Right atrium auricular region (tissue), 2 donors: ENCODE results near the gene SAMD4A. TPM values are rescaled to one million over a fixed set of nuclear protein-coding genes. Genes with fewer than 3 reads are reported as not detected.

Source experiments
- DNase-seq: peaks from one replicate; pipeline ENCODE4 v3.0.0-alpha.2; 2019; ENCODE audit warnings: low spot score
- H3K27ac ChIP-seq, 2 donors: fragments of 200-600 bp; sonication (generic); 1 replicate in 1 of 2; 2 replicates in 1 of 2; pipeline ENCODE4 v1.5.1; 2016 to 2019
- H3K27me3 ChIP-seq, 2 donors: fragments of 200-600 bp; sonication (generic); one replicate each; pipeline versions ENCODE4 v1.5.1 to v1.6.0; 2017 to 2019
- H3K36me3 ChIP-seq: fragments of 200-600 bp; sonication (generic); one replicate; pipeline ENCODE4 v1.5.1; 2016
- H3K4me1 ChIP-seq, 2 donors: fragments of 200-600 bp; sonication (generic); one replicate each; pipeline versions ENCODE4 v1.5.1 to v1.6.0; 2017 to 2019
- H3K4me3 ChIP-seq, 2 donors: fragments of 200-600 bp; sonication (generic); 1 replicate in 1 of 2; 2 replicates in 1 of 2; pipeline ENCODE4 v1.5.1; 2017 to 2019; ENCODE audit warnings: mild to moderate bottlenecking in 1 of 2, moderate library complexity in 1 of 2
- H3K9me3 ChIP-seq, 2 donors: fragments of 200-600 bp; sonication (generic); one replicate each; pipeline ENCODE4 v1.5.1; 2019
- total RNA-seq, 2 donors: library from RNA; depleted of rRNA; stranded (reverse); fragments of >200 nt; gene quantifications; one replicate each; pipeline ENCODE4 v1.1.0, GENCODE V29; 2016
- TF ChIP-seq, protein P1 (sequence below), 2 donors: fragments of 200-600 bp; sonication (generic); IDR thresholded peaks; one replicate each; pipeline ENCODE4 v1.5.1; 2019; ENCODE audit warnings: antibody characterized with exemption in 2 of 2

Gene SAMD4A
- total RNA-seq, 2 donors from 2014 or later: 74.5 to 102 TPM

DNA sequence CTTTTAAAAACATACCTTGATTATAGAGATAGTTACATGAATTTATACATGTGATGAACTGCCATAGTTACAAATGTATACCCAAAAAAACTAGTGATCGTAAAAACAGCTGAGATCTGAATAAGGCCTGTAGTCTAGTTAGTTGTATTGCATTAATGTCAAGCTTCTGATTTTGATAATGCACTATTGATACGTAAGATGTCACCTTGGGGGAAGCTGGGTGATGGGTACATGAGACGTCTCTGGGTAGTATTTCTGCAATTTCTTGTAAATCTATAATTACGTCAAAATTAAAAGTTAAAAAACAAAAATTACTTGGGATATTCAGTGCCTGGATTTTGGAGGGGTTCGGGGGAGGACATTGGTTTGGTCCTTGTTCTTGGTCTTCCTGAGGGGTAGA lies 144.4 kb downstream of the SAMD4A start:
- Histone ChIP-seq H3K9me3 (no peaks in the 10 kb centered on the region), H3K27ac (peak overlapping the region; percentile 80 to 88), H3K4me3 (no peak overlapping the region), H3K4me1 (peaks cover 0 to 76% of the 10 kb centered on the region in 2 donors), H3K27me3 (no peaks in the 10 kb centered on the region), H3K36me3 (no peaks in the 10 kb centered on the region)
- TF ChIP-seq, protein P1, sequence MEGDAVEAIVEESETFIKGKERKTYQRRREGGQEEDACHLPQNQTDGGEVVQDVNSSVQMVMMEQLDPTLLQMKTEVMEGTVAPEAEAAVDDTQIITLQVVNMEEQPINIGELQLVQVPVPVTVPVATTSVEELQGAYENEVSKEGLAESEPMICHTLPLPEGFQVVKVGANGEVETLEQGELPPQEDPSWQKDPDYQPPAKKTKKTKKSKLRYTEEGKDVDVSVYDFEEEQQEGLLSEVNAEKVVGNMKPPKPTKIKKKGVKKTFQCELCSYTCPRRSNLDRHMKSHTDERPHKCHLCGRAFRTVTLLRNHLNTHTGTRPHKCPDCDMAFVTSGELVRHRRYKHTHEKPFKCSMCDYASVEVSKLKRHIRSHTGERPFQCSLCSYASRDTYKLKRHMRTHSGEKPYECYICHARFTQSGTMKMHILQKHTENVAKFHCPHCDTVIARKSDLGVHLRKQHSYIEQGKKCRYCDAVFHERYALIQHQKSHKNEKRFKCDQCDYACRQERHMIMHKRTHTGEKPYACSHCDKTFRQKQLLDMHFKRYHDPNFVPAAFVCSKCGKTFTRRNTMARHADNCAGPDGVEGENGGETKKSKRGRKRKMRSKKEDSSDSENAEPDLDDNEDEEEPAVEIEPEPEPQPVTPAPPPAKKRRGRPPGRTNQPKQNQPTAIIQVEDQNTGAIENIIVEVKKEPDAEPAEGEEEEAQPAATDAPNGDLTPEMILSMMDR (IDR thresholded peaks at IDR 0.05): no peak
- DNase-seq: no peak

DNA sequence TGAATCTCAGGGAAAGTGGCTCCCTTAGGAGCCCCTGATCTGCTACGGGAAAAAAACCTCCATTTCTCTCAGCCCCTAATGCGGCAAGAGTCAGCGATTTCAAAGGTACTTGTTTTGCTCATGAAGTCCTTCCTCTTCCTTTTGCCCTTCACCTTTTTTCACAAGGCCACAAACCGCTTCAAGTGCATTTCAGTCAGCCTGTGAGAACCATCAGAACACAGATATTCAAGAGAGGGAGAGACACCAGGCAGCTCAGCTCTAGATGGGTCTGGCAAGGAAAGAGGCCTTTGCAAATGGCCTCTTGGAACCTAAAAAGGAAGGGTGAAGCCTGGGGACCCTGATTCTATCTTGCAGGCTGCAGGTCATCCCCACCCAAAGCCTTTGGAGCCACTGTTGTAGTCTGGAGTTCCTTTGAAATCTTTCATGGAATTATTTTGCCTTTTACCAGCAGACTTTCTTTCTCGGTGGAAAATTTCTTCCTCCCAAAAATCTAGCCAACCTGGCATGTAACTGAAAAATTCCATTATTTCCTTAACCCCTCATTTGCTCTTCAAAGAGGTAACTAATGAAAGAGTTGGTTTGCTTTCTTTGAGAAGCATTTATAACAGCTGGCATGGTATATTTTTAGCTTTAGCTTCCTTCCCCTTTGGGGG lies 145.0 kb downstream of the SAMD4A start:
- Histone ChIP-seq H3K27me3 (no peaks in the 10 kb centered on the region), H3K36me3 (no peaks in the 10 kb centered on the region), H3K9me3 (no peaks in the 10 kb centered on the region), H3K4me3 (no peak overlapping the region), H3K27ac (peak overlapping the region; percentile 80 to 88), H3K4me1 (peaks cover 0 to 73% of the 10 kb centered on the region in 2 donors)
- DNase-seq: no peak
- TF ChIP-seq, protein P1 (IDR thresholded peaks at IDR 0.05): no peak

DNA sequence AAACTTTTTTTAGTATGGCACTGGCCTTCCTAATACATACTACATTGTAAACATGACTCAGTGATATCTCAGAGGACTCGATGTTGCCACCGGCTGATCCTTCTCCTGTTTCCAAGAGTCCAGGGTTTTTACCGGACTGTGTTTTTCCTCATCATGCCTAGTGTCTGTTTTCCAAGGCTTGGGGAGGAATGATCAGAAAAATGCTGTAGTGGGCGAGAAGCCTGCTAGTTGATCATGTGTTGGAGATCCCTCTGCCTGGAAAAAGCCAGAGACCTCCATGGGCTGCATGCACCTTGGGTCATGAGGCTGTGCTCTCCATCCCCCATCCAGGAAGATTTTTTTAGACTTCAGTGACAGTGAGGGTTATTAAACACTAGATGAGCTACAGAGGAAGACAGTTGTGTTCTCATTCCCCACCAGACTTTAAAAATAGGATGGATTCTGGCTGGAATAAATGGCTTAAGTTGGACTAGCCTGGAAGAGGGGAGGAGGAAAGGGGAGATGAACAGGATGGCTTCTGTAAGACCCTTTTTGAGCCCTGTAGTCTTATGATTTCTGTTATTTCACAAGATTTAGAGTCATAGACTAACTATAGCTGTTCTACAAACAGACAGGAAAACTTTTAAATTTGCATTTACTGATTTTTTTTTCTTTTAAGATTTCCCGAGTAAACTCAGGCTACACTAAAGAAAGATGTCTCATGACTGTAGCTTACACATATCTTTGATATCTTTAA lies 145.7 kb downstream of the SAMD4A start:
- no peaks in the 10 kb centered on the region for H3K27me3 ChIP-seq
- no peaks in the 10 kb centered on the region for H3K36me3 ChIP-seq
- TF ChIP-seq, protein P1 (IDR thresholded peaks at IDR 0.05): no peak
- H3K4me3 ChIP-seq: no peak overlapping the region
- H3K9me3 ChIP-seq: no peaks in the 10 kb centered on the region
- no peak for DNase-seq
- peaks cover 0 to 70% of the 10 kb centered on the region in 2 donors for H3K4me1 ChIP-seq
- peak overlapping the region; percentile 80 to 88 for H3K27ac ChIP-seq

DNA sequence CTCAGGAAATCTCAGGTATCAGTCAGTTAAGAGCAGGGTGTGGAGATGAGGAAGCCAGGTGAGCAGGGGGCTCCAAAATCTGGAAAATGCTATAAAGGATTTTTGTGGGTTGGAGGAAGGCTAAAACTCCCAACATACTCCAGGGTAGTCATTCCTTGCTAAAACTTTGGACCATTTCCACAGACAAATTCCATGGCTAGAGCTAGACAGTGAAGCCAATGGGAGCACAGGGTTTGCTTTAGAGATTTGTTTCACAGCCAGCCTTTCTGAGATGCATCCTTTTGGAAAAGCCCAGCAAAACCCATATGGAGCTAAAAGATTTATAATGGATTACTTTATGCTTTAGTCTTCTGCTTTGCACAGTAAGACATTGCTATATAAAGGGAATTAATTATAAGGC lies 146.5 kb downstream of the SAMD4A start:
- H3K36me3 ChIP-seq: no peaks in the 10 kb centered on the region

DNA sequence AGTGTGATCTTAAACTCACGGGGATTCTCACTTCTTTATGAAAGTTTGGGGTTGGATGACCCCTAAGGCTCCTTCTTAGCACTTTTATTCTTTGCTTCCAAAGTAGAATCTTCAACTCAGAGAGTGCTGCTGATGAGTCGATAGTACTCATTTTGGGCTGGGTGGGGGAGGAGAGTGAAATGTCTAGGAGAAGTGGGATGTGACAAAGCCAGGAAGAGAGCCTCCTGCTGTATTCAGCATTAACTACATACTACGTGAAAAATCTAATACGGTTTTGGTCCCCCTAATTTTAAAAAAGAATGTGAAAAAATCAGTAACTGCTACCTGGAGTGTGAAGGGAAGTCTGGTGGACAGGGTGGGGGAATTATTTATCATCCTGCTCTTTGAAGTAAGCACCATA lies 148.3 kb downstream of the SAMD4A start:
- Histone ChIP-seq H3K9me3 (no peaks in the 10 kb centered on the region), H3K4me3 (no peak overlapping the region), H3K27me3 (no peaks in the 10 kb centered on the region), H3K27ac (peak overlapping the region in 1 of 2 donors; percentile 88), H3K4me1 (peaks cover 0 to 70% of the 10 kb centered on the region in 2 donors), H3K36me3 (no peaks in the 10 kb centered on the region)
- TF ChIP-seq, protein P1 (IDR thresholded peaks at IDR 0.05): no peak
- DNase-seq: no peak

More for the DNA sequence above, 146.5 kb downstream of the SAMD4A start:
- H3K4me3 ChIP-seq: no peak overlapping the region
- peaks cover 0 to 68% of the 10 kb centered on the region in 2 donors for H3K4me1 ChIP-seq
- H3K27me3 ChIP-seq: no peaks in the 10 kb centered on the region
- TF ChIP-seq, protein P1 (IDR thresholded peaks at IDR 0.05): no peak
- no peaks in the 10 kb centered on the region for H3K9me3 ChIP-seq
- no peak for DNase-seq
- H3K27ac ChIP-seq: peak overlapping the region; percentile 80 to 88
